HepG2 (cell line): ENCODE measurements around the gene PRR30. TPM values are rescaled to one million over a fixed set of nuclear protein-coding genes. Genes with fewer than 3 reads are reported as not detected.

Experiments used
- CBX1 ChIP-seq: IDR thresholded peaks from one replicate; pipeline ENCODE4 v1.6.1; 2016; ENCODE audit warnings: antibody characterized with exemption, low read depth
- FOXC1 ChIP-seq: sonication (generic); formaldehyde crosslinking; IDR thresholded peaks from 2 replicates; pipeline ENCODE4 v1.8.0; 2022; ENCODE audit warnings: mild to moderate bottlenecking, missing genetic modification reagents, borderline replicate concordance
- KLF12 ChIP-seq: sonication (generic); formaldehyde crosslinking; IDR thresholded peaks from 2 replicates; pipeline ENCODE4 v1.4.0; 2020; ENCODE audit warnings: missing genetic modification reagents, borderline replicate concordance
- NFKB2 ChIP-seq: sonication (generic); formaldehyde crosslinking; IDR thresholded peaks from 2 replicates; pipeline ENCODE4 v1.4.0; 2020; ENCODE audit warnings: missing genetic modification reagents, borderline replicate concordance
- PHF8 ChIP-seq: sonication (generic); formaldehyde crosslinking; IDR thresholded peaks from 2 replicates; pipeline ENCODE4 v1.5.0; 2020; ENCODE audit warnings: missing genetic modification reagents
- TAF1 ChIP-seq: sonication (generic); formaldehyde crosslinking; IDR thresholded peaks from 2 replicates; pipeline ENCODE4 v1.4.0; 2020; ENCODE audit warnings: missing genetic modification reagents
- ZBTB3 ChIP-seq: sonication (generic); formaldehyde crosslinking; IDR thresholded peaks from 2 replicates; pipeline ENCODE4 v1.4.0; 2020; ENCODE audit warnings: low read depth, mild to moderate bottlenecking, moderate library complexity, missing genetic modification reagents, borderline replicate concordance
- ZBTB38 ChIP-seq: sonication (generic); formaldehyde crosslinking; IDR thresholded peaks from 2 replicates; pipeline ENCODE4 v1.5.1; 2020; ENCODE audit warnings: mild to moderate bottlenecking, missing genetic modification reagents
- ZFP37 ChIP-seq: sonication (generic); formaldehyde crosslinking; IDR thresholded peaks from 2 replicates; pipeline ENCODE4 v1.4.0; 2020; ENCODE audit warnings: missing genetic modification reagents, borderline replicate concordance
- ZFP82 ChIP-seq: sonication (generic); formaldehyde crosslinking; IDR thresholded peaks from 2 replicates; pipeline ENCODE4 v1.5.1; 2020; ENCODE audit warnings: mild to moderate bottlenecking, missing genetic modification reagents, borderline replicate concordance
- ZMAT3 ChIP-seq: sonication (generic); formaldehyde crosslinking; conservative IDR thresholded peaks from 2 replicates; pipeline ENCODE4 v1.7.0; 2021; ENCODE audit warnings: missing genetic modification reagents
- ZNF335 ChIP-seq: sonication (generic); formaldehyde crosslinking; IDR thresholded peaks from 2 replicates; pipeline ENCODE4 v1.4.0; 2020; ENCODE audit warnings: missing genetic modification reagents
- polyA plus RNA-seq, 8 experiments: library from polyadenylated mRNA; depleted of rRNA in 3 of 8; stranded (reverse) in 7 of 8; unstranded in 1 of 8; fragments of >200 nt; fragmentation: Illumina TruSeq in 4 of 8; extraction: Trizol in 4 of 8; gene quantifications; 2 replicates each; pipeline versions ENCODE4 v1.2.1 to v1.2.3, GENCODE V29; 2011 to 2016; ENCODE audit warnings: low read depth in 4 of 8, missing spikeins in 1 of 8, mixed read lengths in 1 of 8; ENCODE audit not compliant: insufficient read depth in 1 of 8
- total RNA-seq, 5 experiments: library from RNA; depleted of rRNA; stranded (reverse); fragments of >200 nt; fragmentation: Illumina TruSeq; extraction: Trizol; gene quantifications; 2 replicates each; pipeline ENCODE4 v1.2.3, GENCODE V29; 2016; ENCODE audit warnings: low read depth in 1 of 5
- TF ChIP-seq, protein P1 (sequence below): sonication (generic); formaldehyde crosslinking; IDR thresholded peaks from 2 replicates; pipeline ENCODE4 v1.4.0; 2020; ENCODE audit warnings: missing genetic modification reagents
- TF ChIP-seq, protein P2 (sequence below): sonication (generic); formaldehyde crosslinking; IDR thresholded peaks from 2 replicates; pipeline ENCODE4 v1.5.1; 2020; ENCODE audit warnings: missing genetic modification reagents, mild to moderate bottlenecking, borderline replicate concordance
- TF ChIP-seq, protein P3 (sequence below), 2 experiments: sonication (generic) in 1 of 2; formaldehyde crosslinking in 1 of 2; IDR thresholded peaks; 2 replicates each; pipeline versions ENCODE4 v1.6.1 to v1.9.0; 2014 to 2022; ENCODE audit warnings: antibody characterized with exemption in 1 of 2, borderline replicate concordance in 1 of 2, inconsistent platforms in 1 of 2, low read depth in 1 of 2, missing genetic modification reagents in 1 of 2
- TF ChIP-seq, protein P4 (sequence below): sonication (generic); formaldehyde crosslinking; IDR thresholded peaks from 2 replicates; pipeline ENCODE4 v1.8.0; 2022; ENCODE audit warnings: mild to moderate bottlenecking, missing genetic modification reagents; ENCODE audit not compliant: insufficient replicate concordance

The PRR30 gene
- total and polyA plus RNA-seq, 2 of the 13 experiments (the other 11 are each of a cell fraction or from before 2014, with no cell fraction given): not detected

DNA sequence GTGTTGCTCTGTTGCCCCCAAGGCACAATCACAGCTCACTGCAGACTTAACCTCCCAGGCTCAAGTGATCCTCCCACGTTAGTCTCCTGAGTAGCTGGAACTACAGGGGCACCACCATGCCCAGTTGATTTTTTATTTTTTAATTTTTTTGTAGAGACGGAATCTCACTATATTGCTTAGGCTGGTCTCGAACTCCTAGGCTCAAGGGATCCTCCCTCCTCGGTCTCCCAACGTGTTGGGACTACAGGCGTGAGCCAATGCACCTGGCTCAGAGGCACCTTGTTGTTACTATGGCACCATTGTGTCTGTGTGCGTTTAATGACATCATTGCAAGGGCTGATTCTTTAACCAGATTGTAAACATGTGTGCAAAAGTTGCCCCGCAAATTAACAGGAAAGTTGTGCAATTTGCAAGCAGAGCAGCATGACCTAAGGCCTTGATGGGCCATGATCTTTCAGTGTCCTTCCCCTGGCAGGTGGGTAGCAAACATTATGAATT lies 32.2 kb upstream of the PRR30 start (continued):
- TF ChIP-seq ZBTB3 (no peak), ZNF335 (CRISPR knock-in tag) (peak; percentile 83; the same call in 1 of the 2 replicates), KLF12 (CRISPR knock-in tag) (no peak), FOXC1 (no peak; the same call in 1 of the 2 replicates), ZFP37 (peak; percentile 93; the same call in 1 of the 2 replicates), CBX1 (no peak), ZFP82 (CRISPR knock-in tag) (peak; percentile 65), ZBTB38 (CRISPR knock-in tag) (peak; percentile 99), PHF8 (CRISPR knock-in tag) (no peak), TAF1 (CRISPR knock-in tag) (no peak; the same call in 1 of the 2 replicates), NFKB2 (CRISPR knock-in tag) (no peak), ZMAT3 (peak; percentile 83; the same call in 1 of the 2 replicates)
- TF ChIP-seq, protein P1, sequence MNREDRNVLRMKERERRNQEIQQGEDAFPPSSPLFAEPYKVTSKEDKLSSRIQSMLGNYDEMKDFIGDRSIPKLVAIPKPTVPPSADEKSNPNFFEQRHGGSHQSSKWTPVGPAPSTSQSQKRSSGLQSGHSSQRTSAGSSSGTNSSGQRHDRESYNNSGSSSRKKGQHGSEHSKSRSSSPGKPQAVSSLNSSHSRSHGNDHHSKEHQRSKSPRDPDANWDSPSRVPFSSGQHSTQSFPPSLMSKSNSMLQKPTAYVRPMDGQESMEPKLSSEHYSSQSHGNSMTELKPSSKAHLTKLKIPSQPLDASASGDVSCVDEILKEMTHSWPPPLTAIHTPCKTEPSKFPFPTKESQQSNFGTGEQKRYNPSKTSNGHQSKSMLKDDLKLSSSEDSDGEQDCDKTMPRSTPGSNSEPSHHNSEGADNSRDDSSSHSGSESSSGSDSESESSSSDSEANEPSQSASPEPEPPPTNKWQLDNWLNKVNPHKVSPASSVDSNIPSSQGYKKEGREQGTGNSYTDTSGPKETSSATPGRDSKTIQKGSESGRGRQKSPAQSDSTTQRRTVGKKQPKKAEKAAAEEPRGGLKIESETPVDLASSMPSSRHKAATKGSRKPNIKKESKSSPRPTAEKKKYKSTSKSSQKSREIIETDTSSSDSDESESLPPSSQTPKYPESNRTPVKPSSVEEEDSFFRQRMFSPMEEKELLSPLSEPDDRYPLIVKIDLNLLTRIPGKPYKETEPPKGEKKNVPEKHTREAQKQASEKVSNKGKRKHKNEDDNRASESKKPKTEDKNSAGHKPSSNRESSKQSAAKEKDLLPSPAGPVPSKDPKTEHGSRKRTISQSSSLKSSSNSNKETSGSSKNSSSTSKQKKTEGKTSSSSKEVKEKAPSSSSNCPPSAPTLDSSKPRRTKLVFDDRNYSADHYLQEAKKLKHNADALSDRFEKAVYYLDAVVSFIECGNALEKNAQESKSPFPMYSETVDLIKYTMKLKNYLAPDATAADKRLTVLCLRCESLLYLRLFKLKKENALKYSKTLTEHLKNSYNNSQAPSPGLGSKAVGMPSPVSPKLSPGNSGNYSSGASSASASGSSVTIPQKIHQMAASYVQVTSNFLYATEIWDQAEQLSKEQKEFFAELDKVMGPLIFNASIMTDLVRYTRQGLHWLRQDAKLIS (CRISPR knock-in tag): 0 out of 2 replicates have a peak, but pooled peaks have one; percentile 49
- TF ChIP-seq, protein P2, sequence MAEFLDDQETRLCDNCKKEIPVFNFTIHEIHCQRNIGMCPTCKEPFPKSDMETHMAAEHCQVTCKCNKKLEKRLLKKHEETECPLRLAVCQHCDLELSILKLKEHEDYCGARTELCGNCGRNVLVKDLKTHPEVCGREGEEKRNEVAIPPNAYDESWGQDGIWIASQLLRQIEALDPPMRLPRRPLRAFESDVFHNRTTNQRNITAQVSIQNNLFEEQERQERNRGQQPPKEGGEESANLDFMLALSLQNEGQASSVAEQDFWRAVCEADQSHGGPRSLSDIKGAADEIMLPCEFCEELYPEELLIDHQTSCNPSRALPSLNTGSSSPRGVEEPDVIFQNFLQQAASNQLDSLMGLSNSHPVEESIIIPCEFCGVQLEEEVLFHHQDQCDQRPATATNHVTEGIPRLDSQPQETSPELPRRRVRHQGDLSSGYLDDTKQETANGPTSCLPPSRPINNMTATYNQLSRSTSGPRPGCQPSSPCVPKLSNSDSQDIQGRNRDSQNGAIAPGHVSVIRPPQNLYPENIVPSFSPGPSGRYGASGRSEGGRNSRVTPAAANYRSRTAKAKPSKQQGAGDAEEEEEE (CRISPR knock-in tag): peak; percentile 75; the same call in 1 of the 2 replicates
- TF ChIP-seq, protein P3, sequence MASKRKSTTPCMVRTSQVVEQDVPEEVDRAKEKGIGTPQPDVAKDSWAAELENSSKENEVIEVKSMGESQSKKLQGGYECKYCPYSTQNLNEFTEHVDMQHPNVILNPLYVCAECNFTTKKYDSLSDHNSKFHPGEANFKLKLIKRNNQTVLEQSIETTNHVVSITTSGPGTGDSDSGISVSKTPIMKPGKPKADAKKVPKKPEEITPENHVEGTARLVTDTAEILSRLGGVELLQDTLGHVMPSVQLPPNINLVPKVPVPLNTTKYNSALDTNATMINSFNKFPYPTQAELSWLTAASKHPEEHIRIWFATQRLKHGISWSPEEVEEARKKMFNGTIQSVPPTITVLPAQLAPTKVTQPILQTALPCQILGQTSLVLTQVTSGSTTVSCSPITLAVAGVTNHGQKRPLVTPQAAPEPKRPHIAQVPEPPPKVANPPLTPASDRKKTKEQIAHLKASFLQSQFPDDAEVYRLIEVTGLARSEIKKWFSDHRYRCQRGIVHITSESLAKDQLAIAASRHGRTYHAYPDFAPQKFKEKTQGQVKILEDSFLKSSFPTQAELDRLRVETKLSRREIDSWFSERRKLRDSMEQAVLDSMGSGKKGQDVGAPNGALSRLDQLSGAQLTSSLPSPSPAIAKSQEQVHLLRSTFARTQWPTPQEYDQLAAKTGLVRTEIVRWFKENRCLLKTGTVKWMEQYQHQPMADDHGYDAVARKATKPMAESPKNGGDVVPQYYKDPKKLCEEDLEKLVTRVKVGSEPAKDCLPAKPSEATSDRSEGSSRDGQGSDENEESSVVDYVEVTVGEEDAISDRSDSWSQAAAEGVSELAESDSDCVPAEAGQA (IDR thresholded peaks at IDR 0.05; ENCODE audit: low read depth): peak; percentile 86
- TF ChIP-seq, protein P3 (CRISPR knock-in tag; IDR thresholded peaks at IDR 0.05; ENCODE audit: borderline replicate concordance): no peak
- TF ChIP-seq, protein P4, sequence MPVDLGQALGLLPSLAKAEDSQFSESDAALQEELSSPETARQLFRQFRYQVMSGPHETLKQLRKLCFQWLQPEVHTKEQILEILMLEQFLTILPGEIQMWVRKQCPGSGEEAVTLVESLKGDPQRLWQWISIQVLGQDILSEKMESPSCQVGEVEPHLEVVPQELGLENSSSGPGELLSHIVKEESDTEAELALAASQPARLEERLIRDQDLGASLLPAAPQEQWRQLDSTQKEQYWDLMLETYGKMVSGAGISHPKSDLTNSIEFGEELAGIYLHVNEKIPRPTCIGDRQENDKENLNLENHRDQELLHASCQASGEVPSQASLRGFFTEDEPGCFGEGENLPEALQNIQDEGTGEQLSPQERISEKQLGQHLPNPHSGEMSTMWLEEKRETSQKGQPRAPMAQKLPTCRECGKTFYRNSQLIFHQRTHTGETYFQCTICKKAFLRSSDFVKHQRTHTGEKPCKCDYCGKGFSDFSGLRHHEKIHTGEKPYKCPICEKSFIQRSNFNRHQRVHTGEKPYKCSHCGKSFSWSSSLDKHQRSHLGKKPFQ (CRISPR knock-in tag): no peak
